CD4-positive, alpha-beta T cell treated with Interleukin-4 for 1 hour (primary cell): ENCODE measurements around the gene MADCAM1.

Experiments used
- DNase-seq, 2 donors: peaks; one replicate each; pipeline ENCODE4 v3.0.0-alpha.2; 2020 to 2022

Gene MADCAM1

GRCh38 chr19:488505-489417 is 7.5 kb upstream of the MADCAM1 start:
- peak; percentile 90 to 94 for DNase-seq

GRCh38 chr19:489418-490196 is 6.7 kb upstream of the MADCAM1 start:
- DNase-seq, result no peak

DNA sequence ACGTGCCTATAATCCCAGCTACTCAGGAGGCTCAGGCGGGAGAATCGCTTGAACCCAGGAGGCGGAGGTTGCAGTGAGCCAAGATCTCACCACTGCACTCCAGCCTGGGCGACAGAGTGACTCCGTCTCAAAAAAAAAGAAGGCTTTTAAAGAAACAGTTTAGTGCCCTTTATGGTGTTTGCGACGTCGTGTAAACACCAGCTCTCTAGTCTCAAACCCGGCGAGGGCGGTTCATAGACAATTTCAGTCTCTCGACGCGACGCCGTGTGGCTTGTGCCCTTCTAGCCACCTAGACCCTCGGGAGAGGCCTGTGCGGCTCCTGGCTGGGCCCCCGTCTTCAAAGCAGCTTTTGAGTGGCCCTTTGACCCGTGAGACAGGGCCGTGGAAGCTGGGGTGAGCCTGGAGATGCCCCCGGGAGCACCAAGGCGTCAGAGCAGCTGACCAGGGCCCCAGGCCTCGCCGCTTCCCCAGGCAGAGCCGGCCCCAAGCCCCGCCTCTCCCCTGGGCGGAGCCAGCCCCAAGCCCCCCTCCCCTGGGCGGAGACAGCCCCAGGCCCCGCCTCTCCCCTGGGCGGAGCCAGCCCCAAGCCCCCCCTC is 5.0 kb upstream of the MADCAM1 start:
- DNase-seq, result no peak

GRCh38 chr19:492091-492531 is 4.2 kb upstream of the MADCAM1 start:
- DNase-seq, result no peak

DNA sequence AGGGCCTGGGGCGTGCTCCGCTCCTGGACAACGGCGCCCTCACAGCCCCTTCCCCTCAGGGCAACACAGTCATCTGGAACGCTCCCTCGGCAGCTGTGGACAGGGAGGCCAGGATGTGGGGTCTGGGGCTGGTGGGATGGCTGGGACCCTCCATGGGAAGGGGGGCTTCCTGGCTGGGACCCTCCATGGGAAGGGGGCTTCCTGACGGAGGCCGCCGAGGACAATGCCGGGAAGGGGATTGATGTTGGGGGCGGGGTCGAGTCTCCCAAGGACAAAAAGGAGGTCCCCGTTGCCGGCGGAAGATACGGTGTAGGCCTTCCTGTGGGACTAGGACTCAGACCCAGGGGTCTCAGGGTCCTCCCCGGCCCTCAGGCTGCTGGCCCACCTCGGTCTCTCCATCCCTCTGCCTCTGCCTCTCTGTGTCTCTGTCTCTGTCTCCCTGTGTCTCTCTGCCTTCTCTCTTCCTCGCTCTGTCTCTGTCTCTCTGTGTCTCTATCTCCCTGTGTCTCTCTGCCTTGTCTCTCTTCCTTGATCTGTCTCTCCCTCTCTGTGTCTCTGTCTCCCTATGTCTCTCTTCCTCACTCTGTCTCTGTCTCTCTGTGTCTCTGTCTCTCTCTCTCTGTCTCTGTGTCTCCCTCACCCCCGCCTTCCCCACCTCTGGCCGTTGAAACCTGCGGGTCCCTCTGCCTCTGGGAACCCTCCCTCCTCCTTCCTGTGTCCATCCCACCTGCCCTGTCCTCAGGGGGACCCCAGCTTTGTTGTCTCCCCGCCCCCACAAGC is 2.7 kb upstream of the MADCAM1 start:
- no peak for DNase-seq

- no peak for DNase-seq
Observed at GRCh38 chr19:494171-495080, 1.9 kb upstream of the MADCAM1 start.

DNA sequence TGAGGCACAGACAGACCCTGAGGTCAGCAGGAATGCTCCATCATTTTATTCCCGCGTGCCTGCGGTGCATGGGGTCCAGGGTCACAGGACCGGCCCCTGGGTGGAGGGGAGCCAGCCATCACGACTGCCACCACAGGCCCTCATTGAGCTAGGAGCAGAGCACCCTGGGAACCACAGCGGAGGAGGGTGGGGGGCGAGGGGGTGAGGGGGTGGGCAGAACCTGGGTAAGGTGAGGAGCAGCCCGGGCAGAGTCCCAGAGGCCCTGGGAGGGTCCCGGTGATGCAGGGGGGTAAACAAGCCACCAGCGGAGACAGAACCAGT is 1.2 kb upstream of the MADCAM1 start:
- no peak for DNase-seq

GRCh38 chr19:495402-496111 is 729 bp upstream of the MADCAM1 start:
- DNase-seq, result peak; percentile 39 to 51

DNA sequence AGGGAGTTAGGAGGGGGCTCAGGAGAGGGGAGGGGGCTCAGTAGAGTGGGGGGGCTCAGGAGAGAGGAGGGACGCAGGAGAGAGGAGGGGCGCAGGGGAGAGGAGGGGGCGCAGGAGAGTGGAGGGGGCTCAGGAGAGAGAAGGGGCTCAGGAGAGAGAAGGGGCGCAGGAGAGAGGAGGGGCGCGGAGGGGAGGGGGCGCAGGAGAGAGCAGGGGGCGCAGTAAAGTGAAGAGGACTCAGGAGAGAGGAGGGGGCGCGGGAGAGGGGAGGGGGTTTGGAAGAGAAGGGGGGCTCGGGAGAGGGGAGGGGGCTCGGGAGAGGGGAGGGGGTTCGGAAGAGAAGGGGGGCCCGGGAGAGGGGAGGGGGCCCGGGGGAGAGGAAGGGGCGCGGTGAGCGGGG is 700 bp downstream of the MADCAM1 start:
- DNase-seq, result no peak

GRCh38 chr19:497491-497868 is 1.2 kb downstream of the MADCAM1 start:
- no peak for DNase-seq

- no peak for DNase-seq
Observed at GRCh38 chr19:497869-498510, 1.7 kb downstream of the MADCAM1 start.

- DNase-seq, result no peak
Observed at GRCh38 chr19:498511-498891, 2.2 kb downstream of the MADCAM1 start.

DNA sequence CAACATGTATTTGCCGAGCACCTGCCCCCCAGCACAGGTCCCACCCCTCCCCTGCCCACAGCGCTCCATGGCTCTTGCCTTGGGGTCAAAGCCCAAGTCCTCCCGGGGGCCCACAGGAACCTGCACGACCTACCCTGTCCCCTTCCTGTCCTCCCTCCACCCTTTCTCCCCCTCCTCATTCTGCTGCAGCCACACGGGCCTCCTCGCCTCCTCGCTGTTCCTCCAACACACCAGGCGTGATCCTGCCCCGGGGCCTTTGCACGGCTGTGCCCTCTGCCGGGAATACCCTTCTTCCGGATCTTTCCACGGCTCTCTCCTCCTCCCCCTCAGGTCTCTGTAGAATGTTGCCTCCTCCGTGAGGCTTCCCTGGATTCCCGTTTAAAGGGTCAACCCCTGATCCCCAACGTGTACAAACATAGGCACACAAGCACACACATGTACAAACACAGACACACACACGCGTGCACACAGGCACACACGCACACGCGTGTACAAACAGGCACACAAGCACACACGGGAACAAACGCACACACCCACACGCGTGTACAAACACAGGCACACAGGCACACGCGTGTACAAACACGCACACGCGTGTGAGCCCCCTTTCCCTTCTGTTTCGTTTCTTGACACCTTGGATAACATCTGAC is 2.8 kb downstream of the MADCAM1 start:
- DNase-seq, result no peak

GRCh38 chr19:501646-502045 is 5.4 kb downstream of the MADCAM1 start:
- no peak for DNase-seq

- DNase-seq, result no peak
Observed at GRCh38 chr19:504616-505015, 8.3 kb downstream of the MADCAM1 start.

DNA sequence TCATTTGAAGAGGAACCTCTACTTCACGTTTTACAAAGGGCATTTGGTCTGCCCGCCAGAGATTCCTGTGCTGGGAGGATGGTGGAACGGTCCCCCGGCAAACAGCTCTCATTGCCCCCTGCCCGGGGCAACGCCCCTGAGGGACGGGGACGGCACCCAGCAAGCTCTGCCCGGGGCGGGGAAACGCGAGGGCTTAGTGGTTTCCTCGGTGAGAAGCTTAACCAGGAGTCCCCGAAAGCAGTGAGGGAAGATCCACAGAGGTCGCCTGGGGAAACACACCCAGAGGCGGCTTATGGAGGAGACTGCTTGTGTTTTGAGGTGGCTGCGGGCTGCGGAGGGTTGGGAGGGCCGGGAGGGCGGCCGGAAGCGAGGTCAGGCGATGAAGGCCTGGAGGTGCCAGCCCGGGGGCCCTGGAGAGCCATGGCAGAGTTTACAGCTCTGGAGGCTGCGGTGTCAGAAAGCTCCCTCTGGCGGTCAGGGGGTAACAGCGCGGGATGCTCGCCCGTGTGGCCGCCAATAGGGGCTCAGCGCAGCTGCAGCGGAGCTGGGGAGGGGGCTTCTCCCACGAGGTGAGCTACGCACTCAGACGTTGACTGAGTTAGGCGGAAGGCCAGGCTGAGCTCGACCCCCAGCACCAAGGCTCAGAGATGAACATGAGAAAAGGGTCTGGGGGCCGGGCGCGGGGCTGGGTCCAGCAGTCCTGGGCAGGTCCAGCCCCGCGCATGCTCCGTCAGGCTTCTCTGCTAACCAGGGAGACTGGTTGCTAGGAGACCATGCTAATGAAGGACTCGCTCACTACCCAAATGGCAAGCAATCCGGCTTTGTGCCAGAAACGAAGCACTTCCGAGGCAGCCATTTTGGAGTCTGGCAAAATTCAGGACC is 10.4 kb downstream of the MADCAM1 start:
- peak; percentile 97 to 98 for DNase-seq

DNA sequence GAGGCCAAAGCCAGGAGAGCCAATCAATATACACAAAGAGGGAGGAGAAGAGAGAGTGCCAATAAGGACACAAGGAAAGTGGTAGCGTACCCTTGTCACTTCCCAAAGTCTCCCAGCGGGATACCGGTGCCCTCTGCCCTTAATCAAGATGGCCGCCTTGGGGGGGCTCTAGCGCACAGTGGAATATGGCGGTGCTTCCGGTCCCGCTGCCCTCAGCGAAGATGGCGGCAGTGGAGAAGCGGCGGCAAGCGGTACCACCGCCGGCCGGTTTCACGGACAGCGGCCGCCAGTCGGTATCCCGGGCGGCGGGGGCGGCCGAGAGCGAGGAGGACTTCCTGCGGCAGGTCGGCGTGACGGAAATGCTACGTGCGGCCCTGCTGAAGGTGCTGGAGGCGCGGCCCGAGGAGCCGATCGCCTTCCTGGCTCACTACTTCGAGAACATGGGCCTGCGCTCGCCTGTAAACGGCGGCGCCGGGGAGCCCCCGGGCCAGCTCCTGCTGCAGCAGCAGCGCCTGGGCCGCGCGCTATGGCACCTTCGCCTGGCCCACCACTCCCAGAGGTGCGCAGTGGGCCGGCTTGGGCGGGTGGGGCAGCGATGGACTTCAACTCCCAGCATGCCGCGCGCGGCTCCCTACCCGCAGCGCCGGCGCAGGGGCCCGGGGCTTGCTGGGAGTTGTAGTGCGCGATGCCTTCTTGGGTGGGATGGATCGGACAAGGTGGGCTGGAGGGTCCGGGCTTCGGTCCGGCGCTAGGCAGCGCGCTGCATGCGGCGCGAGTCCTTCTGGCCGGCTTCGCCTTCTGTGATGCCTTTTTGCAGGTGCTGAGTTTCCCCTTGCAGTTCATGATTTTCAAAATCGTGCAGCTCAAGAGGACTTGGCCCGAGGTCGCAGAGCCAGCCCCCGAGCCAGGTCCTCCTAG is 11.3 kb downstream of the MADCAM1 start, which contains the start of gene TPGS1:
TSS of gene TPGS1 (plus strand) at position 212 of the 918 bp plus-strand sequence. CDS start at position 222, 10 bp downstream.
- peak; percentile 67 to 78 for DNase-seq
